Measurements from ENCODE around the gene ANKH. TPM values are rescaled to one million over a fixed set of nuclear protein-coding genes. Genes with fewer than 3 reads are reported as not detected.

ANKH gene
- total RNA-seq, 1 donor from 2014 or later = 30.9 TPM

- no peak overlapping the region for H3K27ac ChIP-seq
- intact Hi-C loops (cut with DNase I) = no loop called here
- TF ChIP-seq POLR2AphosphoS5 (IDR thresholded peaks at IDR 0.05; ENCODE audit: insufficient read depth in 1 of 2, low read depth in 1 of 2) = no peak
- H3K9me3 ChIP-seq = no peaks in the 10 kb centered on the region
- H3K4me1 ChIP-seq = no peaks in the 10 kb centered on the region
- no peak overlapping the region for H3K4me3 ChIP-seq
- DNase-seq (ENCODE audit: extremely low spot score in 2 of 2) = no peak
- peaks cover 0 to 5% of the 10 kb centered on the region in 2 donors for H3K36me3 ChIP-seq
- H3K27me3 ChIP-seq = no peaks in the 10 kb centered on the region
These were observed 129.7 kb downstream of the ANKH start for GRCh38 chr5:14741801-14742440.

GRCh38 chr5:14741131-14741530 lies 130.4 kb downstream of the ANKH start:
- TF ChIP-seq POLR2AphosphoS5 (IDR thresholded peaks at IDR 0.05; ENCODE audit: insufficient read depth in 1 of 2, low read depth in 1 of 2) (no peak), POLR2A (IDR thresholded peaks at IDR 0.05) (no peak), CTCF (IDR thresholded peaks at IDR 0.05) (no peak)
- Histone ChIP-seq H3K27ac (no peak overlapping the region), H3K27me3 (no peaks in the 10 kb centered on the region), H3K9me3 (no peaks in the 10 kb centered on the region), H3K4me3 (no peak overlapping the region), H3K36me3 (peaks cover 0 to 5% of the 10 kb centered on the region in 2 donors), H3K4me1 (no peaks in the 10 kb centered on the region)
- DNase-seq (ENCODE audit: extremely low spot score in 2 of 2) = no peak
- intact Hi-C loops (cut with DNase I) = no loop called here

GRCh38 chr5:14739981-14740380 lies 131.6 kb downstream of the ANKH start:
- no peak overlapping the region for H3K4me3 ChIP-seq
- no peak overlapping the region for H3K27ac ChIP-seq

GRCh38 chr5:14739538-14739937 lies 132.0 kb downstream of the ANKH start:
- intact Hi-C loops (cut with DNase I) = no loop called here

More at GRCh38 chr5:14739981-14740380, 131.6 kb downstream of the ANKH start:
- DNase-seq (ENCODE audit: extremely low spot score in 2 of 2) = no peak
- no peaks in the 10 kb centered on the region for H3K27me3 ChIP-seq
- no peak for TF ChIP-seq POLR2AphosphoS5 (IDR thresholded peaks at IDR 0.05; ENCODE audit: insufficient read depth in 1 of 2, low read depth in 1 of 2)
- TF ChIP-seq CTCF (IDR thresholded peaks at IDR 0.05) = no peak
- TF ChIP-seq POLR2A (IDR thresholded peaks at IDR 0.05) = no peak
- H3K4me1 ChIP-seq = no peaks in the 10 kb centered on the region
- H3K36me3 ChIP-seq = peaks cover 0 to 5% of the 10 kb centered on the region in 2 donors
- intact Hi-C loops (cut with DNase I) = no loop called here
- H3K9me3 ChIP-seq = no peaks in the 10 kb centered on the region

GRCh38 chr5:14738050-14738449 lies 133.5 kb downstream of the ANKH start:
- no peak for DNase-seq (ENCODE audit: extremely low spot score in 2 of 2)
- peaks cover 0 to 5% of the 10 kb centered on the region in 2 donors for H3K36me3 ChIP-seq
- no peak for TF ChIP-seq POLR2AphosphoS5 (IDR thresholded peaks at IDR 0.05; ENCODE audit: insufficient read depth in 1 of 2, low read depth in 1 of 2)
- no peak for TF ChIP-seq CTCF (IDR thresholded peaks at IDR 0.05)
- TF ChIP-seq POLR2A (IDR thresholded peaks at IDR 0.05) = no peak
- H3K4me3 ChIP-seq = no peak overlapping the region
- H3K9me3 ChIP-seq = no peaks in the 10 kb centered on the region
- no peaks in the 10 kb centered on the region for H3K4me1 ChIP-seq
- H3K27ac ChIP-seq = no peak overlapping the region
- no peaks in the 10 kb centered on the region for H3K27me3 ChIP-seq
- intact Hi-C loops (cut with DNase I) = no loop called here

More at GRCh38 chr5:14739538-14739937, 132.0 kb downstream of the ANKH start:
- DNase-seq (ENCODE audit: extremely low spot score in 2 of 2) = no peak
- Histone ChIP-seq H3K27me3 (no peaks in the 10 kb centered on the region), H3K9me3 (no peaks in the 10 kb centered on the region), H3K4me1 (no peaks in the 10 kb centered on the region), H3K27ac (no peak overlapping the region), H3K36me3 (peaks cover 0 to 5% of the 10 kb centered on the region in 2 donors), H3K4me3 (no peak overlapping the region)
- TF ChIP-seq CTCF (IDR thresholded peaks at IDR 0.05) (no peak), POLR2A (IDR thresholded peaks at IDR 0.05) (no peak), POLR2AphosphoS5 (IDR thresholded peaks at IDR 0.05; ENCODE audit: insufficient read depth in 1 of 2, low read depth in 1 of 2) (no peak)
